ENCODE results near the gene CDK19. TPM values are rescaled to one million over a fixed set of nuclear protein-coding genes. Genes with fewer than 3 reads are reported as not detected.

The CDK19 gene
- total RNA-seq, 1 experiment from 2014 or later, result 11.7 TPM

DNA sequence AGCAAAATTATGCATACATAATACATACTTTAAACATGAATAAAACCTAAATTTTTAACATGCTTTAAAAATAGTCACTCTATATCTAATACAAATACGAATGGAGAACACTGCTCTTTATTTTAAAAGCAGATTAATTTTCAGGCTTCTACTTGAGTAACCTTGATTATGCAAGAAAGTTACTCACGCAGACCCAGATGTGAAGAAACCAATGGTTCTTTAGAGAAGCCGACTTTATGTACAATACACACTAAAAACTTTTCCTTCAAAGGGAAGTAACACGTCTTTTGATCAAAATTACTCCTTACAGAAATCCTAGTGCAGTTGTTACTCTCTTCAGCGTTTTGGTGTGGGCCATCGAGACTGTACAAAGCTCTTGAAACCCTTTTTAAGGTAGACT is 201.9 kb downstream of the CDK19 start (continued):
- TF ChIP-seq, protein P1, sequence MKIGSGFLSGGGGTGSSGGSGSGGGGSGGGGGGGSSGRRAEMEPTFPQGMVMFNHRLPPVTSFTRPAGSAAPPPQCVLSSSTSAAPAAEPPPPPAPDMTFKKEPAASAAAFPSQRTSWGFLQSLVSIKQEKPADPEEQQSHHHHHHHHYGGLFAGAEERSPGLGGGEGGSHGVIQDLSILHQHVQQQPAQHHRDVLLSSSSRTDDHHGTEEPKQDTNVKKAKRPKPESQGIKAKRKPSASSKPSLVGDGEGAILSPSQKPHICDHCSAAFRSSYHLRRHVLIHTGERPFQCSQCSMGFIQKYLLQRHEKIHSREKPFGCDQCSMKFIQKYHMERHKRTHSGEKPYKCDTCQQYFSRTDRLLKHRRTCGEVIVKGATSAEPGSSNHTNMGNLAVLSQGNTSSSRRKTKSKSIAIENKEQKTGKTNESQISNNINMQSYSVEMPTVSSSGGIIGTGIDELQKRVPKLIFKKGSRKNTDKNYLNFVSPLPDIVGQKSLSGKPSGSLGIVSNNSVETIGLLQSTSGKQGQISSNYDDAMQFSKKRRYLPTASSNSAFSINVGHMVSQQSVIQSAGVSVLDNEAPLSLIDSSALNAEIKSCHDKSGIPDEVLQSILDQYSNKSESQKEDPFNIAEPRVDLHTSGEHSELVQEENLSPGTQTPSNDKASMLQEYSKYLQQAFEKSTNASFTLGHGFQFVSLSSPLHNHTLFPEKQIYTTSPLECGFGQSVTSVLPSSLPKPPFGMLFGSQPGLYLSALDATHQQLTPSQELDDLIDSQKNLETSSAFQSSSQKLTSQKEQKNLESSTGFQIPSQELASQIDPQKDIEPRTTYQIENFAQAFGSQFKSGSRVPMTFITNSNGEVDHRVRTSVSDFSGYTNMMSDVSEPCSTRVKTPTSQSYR (CRISPR knock-in tag; IDR thresholded peaks at IDR 0.05), result no peak
- no peak for TF ChIP-seq NR2C2 (CRISPR knock-in tag; IDR thresholded peaks at IDR 0.05)
- no peak for TF ChIP-seq TCF7 (CRISPR knock-in tag; IDR thresholded peaks at IDR 0.05; ENCODE audit: low read depth)
- no peak for TF ChIP-seq TEAD4 (CRISPR knock-in tag; IDR thresholded peaks at IDR 0.05)
- TF ChIP-seq SP1 (CRISPR knock-in tag; conservative IDR thresholded peaks at IDR 0.05), result no peak
- no peak for TF ChIP-seq MXD4 (CRISPR knock-in tag; IDR thresholded peaks at IDR 0.05; ENCODE audit: borderline replicate concordance)
- no peak for TF ChIP-seq ATF1 (CRISPR knock-in tag; IDR thresholded peaks at IDR 0.05)
- TF ChIP-seq IRF2 (CRISPR knock-in tag; IDR thresholded peaks at IDR 0.05; ENCODE audit: borderline replicate concordance, low read depth), result no peak

DNA sequence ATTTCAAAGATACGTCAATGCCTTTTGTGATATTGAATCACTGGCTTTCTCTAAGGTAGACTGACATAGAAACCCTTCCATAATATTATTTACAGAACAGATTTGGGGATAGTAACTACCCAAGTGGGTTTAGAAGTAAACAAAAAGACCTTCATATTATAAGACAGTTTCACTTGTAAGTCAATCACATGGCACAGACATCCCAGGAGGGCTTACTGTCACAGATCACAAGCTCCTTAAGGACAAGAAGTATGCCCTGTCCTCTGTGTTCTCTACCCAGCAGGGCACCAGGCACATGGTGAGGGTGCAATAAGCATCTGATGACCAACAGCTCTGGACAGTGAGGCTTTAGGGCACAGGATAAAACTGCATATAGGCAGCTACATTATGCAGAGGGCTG is 203.0 kb downstream of the CDK19 start:
- no peak for ATAC-seq
- peaks cover 2% of the 10 kb centered on the region; the same call in 1 of the 2 replicates for H3K36me3 Mint-ChIP-seq
- peaks cover 42% of the 10 kb centered on the region for H3K4me1 Mint-ChIP-seq
- TF ChIP-seq HMGA2 (CRISPR knock-in tag; IDR thresholded peaks at IDR 0.05) (no peak), KAT7 (CRISPR knock-in tag; IDR thresholded peaks at IDR 0.05; ENCODE audit: borderline replicate concordance) (no peak)
- peak overlapping the region; percentile 16 for H3K27ac Mint-ChIP-seq
- ChIA-PET POLR2A (interaction anchor here (0.6 kb wide), 1 partner anchor 336 kb away, joined by 3 read pairs; no protein-coding TSS in a partner anchor), CTCF (no interaction called here)
- no peaks in the 10 kb centered on the region for H3K27me3 Mint-ChIP-seq (ENCODE audit: low read depth)
- no peaks in the 10 kb centered on the region for H3K9me3 Mint-ChIP-seq
- DNase-seq (ENCODE audit: low spot score), result no peak
- H3K4me3 Mint-ChIP-seq, result no peak overlapping the region

DNA sequence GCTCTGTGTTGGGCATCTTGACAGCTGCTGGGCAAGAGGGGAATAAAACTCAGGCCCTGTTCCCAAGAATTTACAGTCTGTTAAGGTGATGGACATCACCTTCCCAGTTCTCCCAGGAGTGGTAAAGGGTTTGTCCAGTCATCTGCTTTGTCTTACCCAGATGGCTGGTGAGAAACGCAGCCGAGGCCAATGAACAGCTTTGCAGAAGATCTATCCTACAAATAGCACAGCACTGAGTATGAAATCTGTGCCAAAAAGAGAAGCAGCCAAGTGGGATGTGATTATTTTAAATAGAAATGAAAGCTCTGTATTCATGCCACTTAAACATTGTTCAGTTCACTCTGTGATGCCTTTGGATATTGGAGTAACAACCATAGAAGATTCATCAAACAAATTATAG is 206.2 kb downstream of the CDK19 start:
- Mint-ChIP-seq H3K4me3 (no peak overlapping the region), H3K36me3 (no peaks in the 10 kb centered on the region), H3K27ac (no peak overlapping the region), H3K27me3 (ENCODE audit: low read depth) (no peaks in the 10 kb centered on the region), H3K4me1 (peaks cover 31% of the 10 kb centered on the region), H3K9me3 (peaks cover 6% of the 10 kb centered on the region; the same call in 1 of the 2 replicates)
- no peak for ATAC-seq
- TF ChIP-seq, protein P2, sequence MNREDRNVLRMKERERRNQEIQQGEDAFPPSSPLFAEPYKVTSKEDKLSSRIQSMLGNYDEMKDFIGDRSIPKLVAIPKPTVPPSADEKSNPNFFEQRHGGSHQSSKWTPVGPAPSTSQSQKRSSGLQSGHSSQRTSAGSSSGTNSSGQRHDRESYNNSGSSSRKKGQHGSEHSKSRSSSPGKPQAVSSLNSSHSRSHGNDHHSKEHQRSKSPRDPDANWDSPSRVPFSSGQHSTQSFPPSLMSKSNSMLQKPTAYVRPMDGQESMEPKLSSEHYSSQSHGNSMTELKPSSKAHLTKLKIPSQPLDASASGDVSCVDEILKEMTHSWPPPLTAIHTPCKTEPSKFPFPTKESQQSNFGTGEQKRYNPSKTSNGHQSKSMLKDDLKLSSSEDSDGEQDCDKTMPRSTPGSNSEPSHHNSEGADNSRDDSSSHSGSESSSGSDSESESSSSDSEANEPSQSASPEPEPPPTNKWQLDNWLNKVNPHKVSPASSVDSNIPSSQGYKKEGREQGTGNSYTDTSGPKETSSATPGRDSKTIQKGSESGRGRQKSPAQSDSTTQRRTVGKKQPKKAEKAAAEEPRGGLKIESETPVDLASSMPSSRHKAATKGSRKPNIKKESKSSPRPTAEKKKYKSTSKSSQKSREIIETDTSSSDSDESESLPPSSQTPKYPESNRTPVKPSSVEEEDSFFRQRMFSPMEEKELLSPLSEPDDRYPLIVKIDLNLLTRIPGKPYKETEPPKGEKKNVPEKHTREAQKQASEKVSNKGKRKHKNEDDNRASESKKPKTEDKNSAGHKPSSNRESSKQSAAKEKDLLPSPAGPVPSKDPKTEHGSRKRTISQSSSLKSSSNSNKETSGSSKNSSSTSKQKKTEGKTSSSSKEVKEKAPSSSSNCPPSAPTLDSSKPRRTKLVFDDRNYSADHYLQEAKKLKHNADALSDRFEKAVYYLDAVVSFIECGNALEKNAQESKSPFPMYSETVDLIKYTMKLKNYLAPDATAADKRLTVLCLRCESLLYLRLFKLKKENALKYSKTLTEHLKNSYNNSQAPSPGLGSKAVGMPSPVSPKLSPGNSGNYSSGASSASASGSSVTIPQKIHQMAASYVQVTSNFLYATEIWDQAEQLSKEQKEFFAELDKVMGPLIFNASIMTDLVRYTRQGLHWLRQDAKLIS (CRISPR knock-in tag; IDR thresholded peaks at IDR 0.05; ENCODE audit: borderline replicate concordance), result no peak
- TF ChIP-seq, protein P3, sequence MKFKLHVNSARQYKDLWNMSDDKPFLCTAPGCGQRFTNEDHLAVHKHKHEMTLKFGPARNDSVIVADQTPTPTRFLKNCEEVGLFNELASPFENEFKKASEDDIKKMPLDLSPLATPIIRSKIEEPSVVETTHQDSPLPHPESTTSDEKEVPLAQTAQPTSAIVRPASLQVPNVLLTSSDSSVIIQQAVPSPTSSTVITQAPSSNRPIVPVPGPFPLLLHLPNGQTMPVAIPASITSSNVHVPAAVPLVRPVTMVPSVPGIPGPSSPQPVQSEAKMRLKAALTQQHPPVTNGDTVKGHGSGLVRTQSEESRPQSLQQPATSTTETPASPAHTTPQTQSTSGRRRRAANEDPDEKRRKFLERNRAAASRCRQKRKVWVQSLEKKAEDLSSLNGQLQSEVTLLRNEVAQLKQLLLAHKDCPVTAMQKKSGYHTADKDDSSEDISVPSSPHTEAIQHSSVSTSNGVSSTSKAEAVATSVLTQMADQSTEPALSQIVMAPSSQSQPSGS (CRISPR knock-in tag; IDR thresholded peaks at IDR 0.05; ENCODE audit: borderline replicate concordance, low read depth), result no peak
- TF ChIP-seq, protein P4, sequence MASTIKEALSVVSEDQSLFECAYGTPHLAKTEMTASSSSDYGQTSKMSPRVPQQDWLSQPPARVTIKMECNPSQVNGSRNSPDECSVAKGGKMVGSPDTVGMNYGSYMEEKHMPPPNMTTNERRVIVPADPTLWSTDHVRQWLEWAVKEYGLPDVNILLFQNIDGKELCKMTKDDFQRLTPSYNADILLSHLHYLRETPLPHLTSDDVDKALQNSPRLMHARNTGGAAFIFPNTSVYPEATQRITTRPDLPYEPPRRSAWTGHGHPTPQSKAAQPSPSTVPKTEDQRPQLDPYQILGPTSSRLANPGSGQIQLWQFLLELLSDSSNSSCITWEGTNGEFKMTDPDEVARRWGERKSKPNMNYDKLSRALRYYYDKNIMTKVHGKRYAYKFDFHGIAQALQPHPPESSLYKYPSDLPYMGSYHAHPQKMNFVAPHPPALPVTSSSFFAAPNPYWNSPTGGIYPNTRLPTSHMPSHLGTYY (CRISPR knock-in tag; IDR thresholded peaks at IDR 0.05), result no peak
- TF ChIP-seq, protein P5, sequence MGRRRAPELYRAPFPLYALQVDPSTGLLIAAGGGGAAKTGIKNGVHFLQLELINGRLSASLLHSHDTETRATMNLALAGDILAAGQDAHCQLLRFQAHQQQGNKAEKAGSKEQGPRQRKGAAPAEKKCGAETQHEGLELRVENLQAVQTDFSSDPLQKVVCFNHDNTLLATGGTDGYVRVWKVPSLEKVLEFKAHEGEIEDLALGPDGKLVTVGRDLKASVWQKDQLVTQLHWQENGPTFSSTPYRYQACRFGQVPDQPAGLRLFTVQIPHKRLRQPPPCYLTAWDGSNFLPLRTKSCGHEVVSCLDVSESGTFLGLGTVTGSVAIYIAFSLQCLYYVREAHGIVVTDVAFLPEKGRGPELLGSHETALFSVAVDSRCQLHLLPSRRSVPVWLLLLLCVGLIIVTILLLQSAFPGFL (CRISPR knock-in tag; IDR thresholded peaks at IDR 0.05; ENCODE audit: borderline replicate concordance), result no peak
- TF ChIP-seq EMX1 (CRISPR knock-in tag; IDR thresholded peaks at IDR 0.05) (no peak), MXD4 (CRISPR knock-in tag; IDR thresholded peaks at IDR 0.05; ENCODE audit: borderline replicate concordance) (no peak), CREB1 (CRISPR knock-in tag; IDR thresholded peaks at IDR 0.05) (no peak), ZNF232 (CRISPR knock-in tag; IDR thresholded peaks at IDR 0.05) (no peak), TP53 (CRISPR knock-in tag; IDR thresholded peaks at IDR 0.05) (no peak)
- TF ChIP-seq, protein P6, sequence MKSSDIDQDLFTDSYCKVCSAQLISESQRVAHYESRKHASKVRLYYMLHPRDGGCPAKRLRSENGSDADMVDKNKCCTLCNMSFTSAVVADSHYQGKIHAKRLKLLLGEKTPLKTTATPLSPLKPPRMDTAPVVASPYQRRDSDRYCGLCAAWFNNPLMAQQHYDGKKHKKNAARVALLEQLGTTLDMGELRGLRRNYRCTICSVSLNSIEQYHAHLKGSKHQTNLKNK (CRISPR knock-in tag; IDR thresholded peaks at IDR 0.05), result no peak
- TF ChIP-seq, protein P7, sequence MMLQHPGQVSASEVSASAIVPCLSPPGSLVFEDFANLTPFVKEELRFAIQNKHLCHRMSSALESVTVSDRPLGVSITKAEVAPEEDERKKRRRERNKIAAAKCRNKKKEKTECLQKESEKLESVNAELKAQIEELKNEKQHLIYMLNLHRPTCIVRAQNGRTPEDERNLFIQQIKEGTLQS (CRISPR knock-in tag; conservative IDR thresholded peaks at IDR 0.05), result no peak
- DNase-seq (ENCODE audit: low spot score), result no peak
- ChIA-PET CTCF (no interaction called here), POLR2A (no interaction called here)

All from WTC11 (cell line).